ENCODE data around the gene RPF1. TPM values are rescaled to one million over a fixed set of nuclear protein-coding genes. Genes with fewer than 3 reads are reported as not detected.
A peak's percentile ranks its signal among the peaks of the same experiment; 100 is the strongest.

RPF1 gene, protein sequence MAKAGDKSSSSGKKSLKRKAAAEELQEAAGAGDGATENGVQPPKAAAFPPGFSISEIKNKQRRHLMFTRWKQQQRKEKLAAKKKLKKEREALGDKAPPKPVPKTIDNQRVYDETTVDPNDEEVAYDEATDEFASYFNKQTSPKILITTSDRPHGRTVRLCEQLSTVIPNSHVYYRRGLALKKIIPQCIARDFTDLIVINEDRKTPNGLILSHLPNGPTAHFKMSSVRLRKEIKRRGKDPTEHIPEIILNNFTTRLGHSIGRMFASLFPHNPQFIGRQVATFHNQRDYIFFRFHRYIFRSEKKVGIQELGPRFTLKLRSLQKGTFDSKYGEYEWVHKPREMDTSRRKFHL
- polyA plus RNA-seq: 31.7 to 57.8 TPM (median 34.0 TPM) in 3 replicates
- polyA plus RNA-seq (2011; ENCODE audit: low read depth): 106 TPM
- polyA plus RNA-seq (2011; cell fraction: cytosol; rRNA removed): 29.4 and 60.0 TPM in 2 replicates
- polyA plus RNA-seq (2011; cell fraction: nucleus; rRNA removed): 28.7 and 40.0 TPM in 2 replicates
- 38.7 and 43.5 TPM in 2 replicates for polyA plus RNA-seq (2012; ENCODE audit: low replicate concordance)
- polyA minus RNA-seq: 2.2 to 13.6 TPM (median 5.9 TPM) in 3 replicates
- 12.9 TPM for polyA minus RNA-seq (2011; cell fraction: cytosol; rRNA and poly(A)+ RNA removed)
- polyA minus RNA-seq (2011; cell fraction: nucleus; rRNA and poly(A)+ RNA removed): 4.7 and 7.8 TPM in 2 replicates

DNA sequence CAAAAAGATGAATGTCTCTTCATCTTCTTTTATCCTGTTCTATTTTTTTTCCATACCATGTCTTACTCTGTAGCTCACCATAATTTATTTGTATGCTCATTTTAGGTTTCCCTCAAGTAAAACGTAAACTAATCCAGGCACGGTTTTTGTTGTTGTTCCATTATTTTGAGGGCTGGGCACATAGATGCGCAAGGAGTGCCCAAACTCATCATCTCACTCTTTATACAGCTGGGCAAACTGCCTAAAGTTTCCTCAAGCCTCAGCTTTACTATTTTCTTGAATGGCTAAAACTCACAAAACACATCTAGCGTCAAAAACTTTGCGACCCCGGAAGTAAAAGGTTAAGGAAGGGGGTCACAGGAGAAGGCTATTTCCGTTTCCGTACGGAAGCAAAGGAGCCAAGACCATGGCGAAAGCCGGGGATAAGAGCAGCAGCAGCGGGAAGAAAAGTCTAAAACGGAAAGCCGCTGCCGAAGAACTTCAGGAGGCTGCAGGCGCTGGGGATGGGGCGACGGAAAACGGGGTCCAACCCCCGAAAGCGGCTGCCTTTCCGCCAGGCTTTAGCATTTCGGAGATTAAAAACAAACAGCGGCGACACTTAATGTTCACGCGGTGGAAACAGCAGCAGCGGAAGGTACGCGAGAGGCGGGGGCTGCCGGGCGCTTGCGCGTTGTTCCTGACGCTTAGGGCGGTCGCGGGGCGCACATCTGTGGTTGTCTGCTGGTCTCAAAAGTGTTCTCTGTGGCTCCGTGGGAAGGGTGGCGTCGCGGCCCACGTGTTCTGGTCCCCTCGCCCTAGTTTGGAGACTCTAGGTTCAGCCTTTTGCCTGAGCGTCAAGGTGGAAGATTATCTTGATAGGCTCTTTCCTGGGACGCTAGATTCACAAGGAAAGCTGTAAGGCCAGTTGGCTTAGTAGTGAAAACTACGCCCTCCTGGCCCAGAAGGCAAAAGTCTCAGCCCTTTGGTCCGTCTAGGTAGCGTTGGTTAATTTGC, at the start of gene RPF1:
TSS of gene RPF1 (plus strand) at position 391 of the 993 bp plus-strand sequence. CDS start at position 407, 16 bp downstream.
- dilution Hi-C loops (cut with MboI; ENCODE audit: extremely low pct_ligation_motif_present, low sequenced_read_pairs): no loop called here
- Histone ChIP-seq H3K9ac (ENCODE audit: control insufficient read depth, extremely low read depth, insufficient read depth, low read length) (peak within 1 kb of the TSS; percentile 89), H3K27ac (ENCODE audit: control insufficient read depth, insufficient read depth, low read length) (peak within 1 kb of the TSS; percentile 81), H3K4me1 (ENCODE audit: control insufficient read depth, extremely low read depth, insufficient read depth, low read length) (peaks cover 5% of the 10 kb centered on the region), H3K9me3 (ENCODE audit: control insufficient read depth, low read depth, low read length) (no peaks in the 10 kb centered on the region), H4K20me1 (ENCODE audit: control insufficient read depth, extremely low read depth, insufficient read depth, low read length) (no peaks in the 10 kb centered on the region), H3K36me3 (ENCODE audit: control insufficient read depth in 2 of 2, extremely low read depth in 1 of 2, insufficient read depth in 2 of 2, low read length in 2 of 2) (peaks cover 0 to 4% of the 10 kb centered on the region in 2 experiments), H3K27me3 (ENCODE audit: control insufficient read depth, extremely low read depth, insufficient read depth, low read length) (no peaks in the 10 kb centered on the region), H2AFZ (ENCODE audit: control insufficient read depth, low read length) (peak within 1 kb of the TSS; percentile 99), H3K9me1 (ENCODE audit: control insufficient read depth, extremely low read depth, insufficient read depth, low read length) (no peaks in the 10 kb centered on the region), H3K4me2 (ENCODE audit: control insufficient read depth, extremely low read depth, insufficient read depth, low read depth, low read length) (peak within 1 kb of the TSS; percentile 93), H3K4me3 (ENCODE audit: control insufficient read depth in 2 of 3, extremely low read depth in 1 of 3, insufficient read depth in 2 of 3, low read depth in 1 of 3, low read length in 3 of 3) (peak within 1 kb of the TSS; percentile 80 to 91 (median 91)), H3K79me2 (ENCODE audit: control insufficient read depth, insufficient read depth, low read length) (peaks cover 34% of the 10 kb centered on the region)
- FAIRE-seq (peak; percentile 48), DNase-seq (ENCODE audit: low read depth, low spot score) (no peak)
- no peak for TF ChIP-seq EZH2 (IDR thresholded peaks at IDR 0.05; ENCODE audit: low read length)
- TF ChIP-seq, protein P1, sequence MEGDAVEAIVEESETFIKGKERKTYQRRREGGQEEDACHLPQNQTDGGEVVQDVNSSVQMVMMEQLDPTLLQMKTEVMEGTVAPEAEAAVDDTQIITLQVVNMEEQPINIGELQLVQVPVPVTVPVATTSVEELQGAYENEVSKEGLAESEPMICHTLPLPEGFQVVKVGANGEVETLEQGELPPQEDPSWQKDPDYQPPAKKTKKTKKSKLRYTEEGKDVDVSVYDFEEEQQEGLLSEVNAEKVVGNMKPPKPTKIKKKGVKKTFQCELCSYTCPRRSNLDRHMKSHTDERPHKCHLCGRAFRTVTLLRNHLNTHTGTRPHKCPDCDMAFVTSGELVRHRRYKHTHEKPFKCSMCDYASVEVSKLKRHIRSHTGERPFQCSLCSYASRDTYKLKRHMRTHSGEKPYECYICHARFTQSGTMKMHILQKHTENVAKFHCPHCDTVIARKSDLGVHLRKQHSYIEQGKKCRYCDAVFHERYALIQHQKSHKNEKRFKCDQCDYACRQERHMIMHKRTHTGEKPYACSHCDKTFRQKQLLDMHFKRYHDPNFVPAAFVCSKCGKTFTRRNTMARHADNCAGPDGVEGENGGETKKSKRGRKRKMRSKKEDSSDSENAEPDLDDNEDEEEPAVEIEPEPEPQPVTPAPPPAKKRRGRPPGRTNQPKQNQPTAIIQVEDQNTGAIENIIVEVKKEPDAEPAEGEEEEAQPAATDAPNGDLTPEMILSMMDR (optimal IDR thresholded peaks at IDR 0.05 in 1 of 3, IDR thresholded peaks at IDR 0.05 in 1 of 3, conservative IDR thresholded peaks at IDR 0.05 in 1 of 3; ENCODE audit: extremely low read depth in 1 of 3, insufficient read depth in 2 of 3, low read length in 3 of 3): no peak

DNA sequence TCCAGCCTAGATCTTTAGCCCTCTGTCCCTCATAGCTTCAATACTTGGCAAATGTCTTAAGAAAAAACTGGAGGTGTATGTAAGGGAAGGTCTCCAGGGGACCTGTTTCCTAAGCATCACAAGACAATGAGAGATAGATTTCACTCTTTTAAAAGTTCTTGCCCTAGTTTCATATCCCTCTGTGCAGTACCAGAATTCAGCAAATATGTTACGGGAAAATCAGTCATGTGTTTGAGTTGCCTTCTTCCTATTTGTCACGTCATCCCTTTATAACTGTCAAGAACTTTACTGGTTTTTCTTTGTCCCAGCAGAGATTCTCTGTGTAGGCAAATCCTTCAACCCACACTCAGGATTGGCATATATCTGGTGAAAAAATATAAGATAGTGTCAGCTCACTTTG, 48.5 kb upstream of the RPF1 start:
- no peak overlapping the region for H3K27ac ChIP-seq (ENCODE audit: control insufficient read depth, insufficient read depth, low read length)
- no peak overlapping the region for H3K9ac ChIP-seq (ENCODE audit: control insufficient read depth, extremely low read depth, insufficient read depth, low read length)
- no peak for TF ChIP-seq EZH2 (IDR thresholded peaks at IDR 0.05; ENCODE audit: low read length)
- TF ChIP-seq, protein P1 (optimal IDR thresholded peaks at IDR 0.05 in 1 of 3, IDR thresholded peaks at IDR 0.05 in 1 of 3, conservative IDR thresholded peaks at IDR 0.05 in 1 of 3; ENCODE audit: extremely low read depth in 1 of 3, insufficient read depth in 2 of 3, low read length in 3 of 3): no peak
- H2AFZ ChIP-seq (ENCODE audit: control insufficient read depth, low read length): no peak overlapping the region
- H4K20me1 ChIP-seq (ENCODE audit: control insufficient read depth, extremely low read depth, insufficient read depth, low read length): no peaks in the 10 kb centered on the region
- no peaks in the 10 kb centered on the region for H3K36me3 ChIP-seq (ENCODE audit: control insufficient read depth in 2 of 2, extremely low read depth in 1 of 2, insufficient read depth in 2 of 2, low read length in 2 of 2)
- H3K4me1 ChIP-seq (ENCODE audit: control insufficient read depth, extremely low read depth, insufficient read depth, low read length): peaks cover 13% of the 10 kb centered on the region
- FAIRE-seq (no peak), DNase-seq (ENCODE audit: low read depth, low spot score) (no peak)
- H3K4me3 ChIP-seq (ENCODE audit: control insufficient read depth in 2 of 3, extremely low read depth in 1 of 3, insufficient read depth in 2 of 3, low read depth in 1 of 3, low read length in 3 of 3): no peak overlapping the region
- no peaks in the 10 kb centered on the region for H3K27me3 ChIP-seq (ENCODE audit: control insufficient read depth, extremely low read depth, insufficient read depth, low read length)
- H3K9me3 ChIP-seq (ENCODE audit: control insufficient read depth, low read depth, low read length): no peaks in the 10 kb centered on the region
- no peaks in the 10 kb centered on the region for H3K79me2 ChIP-seq (ENCODE audit: control insufficient read depth, insufficient read depth, low read length)
- dilution Hi-C loops (cut with MboI; ENCODE audit: extremely low pct_ligation_motif_present, low sequenced_read_pairs): no loop called here
- H3K4me2 ChIP-seq (ENCODE audit: control insufficient read depth, extremely low read depth, insufficient read depth, low read depth, low read length): no peak overlapping the region
- H3K9me1 ChIP-seq (ENCODE audit: control insufficient read depth, extremely low read depth, insufficient read depth, low read length): no peaks in the 10 kb centered on the region

All from keratinocyte (primary cell).